Measurements from ENCODE around the gene CFAP77.

Gene CFAP77

GRCh38 chr9:132609829-132610228 lies 199.8 kb downstream of the CFAP77 start:
- DNase-seq, result no peak

GRCh38 chr9:132610661-132611060 lies 200.7 kb downstream of the CFAP77 start:
- no peak for DNase-seq

GRCh38 chr9:132614324-132614723 lies 204.3 kb downstream of the CFAP77 start:
- DNase-seq, result no peak

GRCh38 chr9:132615774-132616173 lies 205.8 kb downstream of the CFAP77 start:
- DNase-seq, result no peak

GRCh38 chr9:132616725-132617124 lies 206.7 kb downstream of the CFAP77 start:
- DNase-seq, result no peak

- DNase-seq, result no peak
These were observed 212.1 kb downstream of the CFAP77 start for GRCh38 chr9:132622159-132622558.

Data from stimulated activated naive CD4-positive, alpha-beta T cell treated with Interleukin-2 at 50 U/mL for 16 hours (primary cell).